ENCODE measurements around the gene CLINT1. TPM values are rescaled to one million over a fixed set of nuclear protein-coding genes. Genes with fewer than 3 reads are reported as not detected.

CLINT1 gene
- total RNA-seq, 1 donor from 2014 or later: 84.6 TPM

DNA sequence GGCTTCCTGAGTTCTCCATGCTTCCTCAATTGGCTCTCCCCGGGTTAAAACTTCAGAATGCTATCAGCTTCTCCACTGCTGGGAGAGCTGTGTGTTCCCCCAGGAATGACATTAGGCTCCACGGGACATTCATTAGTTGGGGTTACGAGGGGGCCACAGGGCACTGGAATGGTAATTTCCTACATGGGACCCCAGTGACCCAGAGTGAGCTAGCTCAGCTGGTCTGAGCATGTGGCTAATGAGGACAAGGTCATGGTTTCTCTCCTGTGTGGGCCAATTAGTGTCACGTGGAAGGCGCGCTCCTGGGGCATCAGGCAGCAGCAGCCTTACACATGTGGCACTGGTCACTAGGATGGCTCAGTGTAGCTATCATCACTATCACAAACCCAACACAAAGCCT, 94.4 kb downstream of the CLINT1 start:
- Histone ChIP-seq H3K27ac (no peak overlapping the region), H3K4me3 (no peak overlapping the region), H3K9me3 (no peaks in the 10 kb centered on the region), H3K36me3 (no peaks in the 10 kb centered on the region), H3K4me1 (no peaks in the 10 kb centered on the region), H3K27me3 (no peaks in the 10 kb centered on the region)
- no peak for DNase-seq
- intact Hi-C loops (cut with DNase I): no loop called here
- TF ChIP-seq, protein P1, sequence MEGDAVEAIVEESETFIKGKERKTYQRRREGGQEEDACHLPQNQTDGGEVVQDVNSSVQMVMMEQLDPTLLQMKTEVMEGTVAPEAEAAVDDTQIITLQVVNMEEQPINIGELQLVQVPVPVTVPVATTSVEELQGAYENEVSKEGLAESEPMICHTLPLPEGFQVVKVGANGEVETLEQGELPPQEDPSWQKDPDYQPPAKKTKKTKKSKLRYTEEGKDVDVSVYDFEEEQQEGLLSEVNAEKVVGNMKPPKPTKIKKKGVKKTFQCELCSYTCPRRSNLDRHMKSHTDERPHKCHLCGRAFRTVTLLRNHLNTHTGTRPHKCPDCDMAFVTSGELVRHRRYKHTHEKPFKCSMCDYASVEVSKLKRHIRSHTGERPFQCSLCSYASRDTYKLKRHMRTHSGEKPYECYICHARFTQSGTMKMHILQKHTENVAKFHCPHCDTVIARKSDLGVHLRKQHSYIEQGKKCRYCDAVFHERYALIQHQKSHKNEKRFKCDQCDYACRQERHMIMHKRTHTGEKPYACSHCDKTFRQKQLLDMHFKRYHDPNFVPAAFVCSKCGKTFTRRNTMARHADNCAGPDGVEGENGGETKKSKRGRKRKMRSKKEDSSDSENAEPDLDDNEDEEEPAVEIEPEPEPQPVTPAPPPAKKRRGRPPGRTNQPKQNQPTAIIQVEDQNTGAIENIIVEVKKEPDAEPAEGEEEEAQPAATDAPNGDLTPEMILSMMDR (IDR thresholded peaks at IDR 0.05): no peak
- ATAC-seq: no peak

DNA sequence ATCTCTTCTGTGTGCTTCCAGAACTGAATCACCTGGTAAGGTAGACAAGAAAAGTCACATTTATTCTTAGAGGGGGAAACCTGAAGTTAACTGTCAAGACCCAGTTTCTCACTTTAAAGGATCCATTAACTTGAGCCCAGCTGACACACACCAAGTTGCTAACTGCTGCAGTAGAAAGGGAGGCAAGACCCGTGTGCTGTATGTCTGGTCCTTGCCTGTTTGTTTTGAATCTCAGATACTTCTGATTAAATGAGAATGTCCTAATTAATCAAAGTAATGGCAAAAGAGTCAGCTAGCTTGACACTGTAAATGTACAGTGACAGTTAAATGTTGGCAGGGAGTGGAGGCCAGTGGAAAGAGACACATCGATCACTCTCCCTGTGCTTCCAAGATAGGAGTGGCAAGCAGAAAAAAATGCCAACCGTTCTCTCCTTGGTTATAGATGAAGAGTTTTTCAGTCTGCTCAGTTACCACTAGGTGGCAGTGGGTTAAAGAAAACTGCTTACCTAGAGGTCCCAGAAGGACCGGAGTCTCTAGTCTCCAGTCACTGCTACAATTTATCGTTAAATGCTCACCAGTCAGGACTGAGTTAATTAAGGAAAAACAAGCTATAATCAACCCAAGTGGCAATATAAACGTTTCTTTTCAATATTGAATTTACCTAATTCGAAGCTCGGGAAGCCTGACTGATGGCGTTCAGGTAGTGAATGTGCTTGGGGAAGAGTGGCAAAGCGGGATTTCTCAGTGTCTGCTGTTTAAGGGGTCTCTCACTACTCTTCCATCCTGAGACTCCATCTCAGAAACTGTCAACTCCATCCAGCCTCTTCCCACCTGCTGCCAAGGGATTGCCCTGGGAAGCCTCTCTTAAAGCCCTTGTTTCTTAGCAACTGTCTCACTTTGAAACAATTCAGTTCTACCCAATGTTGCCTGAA, 97.0 kb downstream of the CLINT1 start:
- no peak overlapping the region for H3K27ac ChIP-seq
- TF ChIP-seq, protein P1 (IDR thresholded peaks at IDR 0.05): peak; percentile 84
- no peaks in the 10 kb centered on the region for H3K36me3 ChIP-seq
- peak; percentile 93 for ATAC-seq
- H3K4me3 ChIP-seq: no peak overlapping the region
- no peaks in the 10 kb centered on the region for H3K9me3 ChIP-seq
- intact Hi-C loops (cut with DNase I): no loop called here
- DNase-seq: no peak
- H3K4me1 ChIP-seq: no peaks in the 10 kb centered on the region
- no peaks in the 10 kb centered on the region for H3K27me3 ChIP-seq

DNA sequence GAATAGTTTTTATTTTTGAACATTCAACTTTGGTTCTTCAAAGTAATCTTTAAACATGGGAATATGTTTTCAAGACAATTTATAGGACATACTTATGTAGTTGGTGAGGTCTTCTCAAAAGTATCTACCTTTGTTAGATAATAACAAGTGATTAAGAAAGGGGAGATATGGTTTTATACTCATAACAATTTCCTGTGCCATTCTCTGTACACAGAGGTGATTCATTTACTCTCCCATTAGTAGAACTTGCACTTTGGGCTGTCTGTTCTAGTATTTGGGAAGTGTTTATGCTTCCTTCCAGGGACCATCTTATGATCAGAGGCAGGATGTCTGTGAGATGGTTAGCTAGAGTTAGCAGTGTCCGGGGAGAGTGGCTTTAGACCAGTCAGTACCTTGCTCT, 100.2 kb downstream of the CLINT1 start:
- H3K4me1 ChIP-seq: no peaks in the 10 kb centered on the region
- no peak for DNase-seq
- H3K4me3 ChIP-seq: no peak overlapping the region
- TF ChIP-seq, protein P1 (IDR thresholded peaks at IDR 0.05): no peak
- H3K36me3 ChIP-seq: peaks cover 26% of the 10 kb centered on the region
- no peaks in the 10 kb centered on the region for H3K27me3 ChIP-seq
- no peaks in the 10 kb centered on the region for H3K9me3 ChIP-seq
- intact Hi-C loops (cut with DNase I): no loop called here
- ATAC-seq: no peak
- H3K27ac ChIP-seq: no peak overlapping the region

DNA sequence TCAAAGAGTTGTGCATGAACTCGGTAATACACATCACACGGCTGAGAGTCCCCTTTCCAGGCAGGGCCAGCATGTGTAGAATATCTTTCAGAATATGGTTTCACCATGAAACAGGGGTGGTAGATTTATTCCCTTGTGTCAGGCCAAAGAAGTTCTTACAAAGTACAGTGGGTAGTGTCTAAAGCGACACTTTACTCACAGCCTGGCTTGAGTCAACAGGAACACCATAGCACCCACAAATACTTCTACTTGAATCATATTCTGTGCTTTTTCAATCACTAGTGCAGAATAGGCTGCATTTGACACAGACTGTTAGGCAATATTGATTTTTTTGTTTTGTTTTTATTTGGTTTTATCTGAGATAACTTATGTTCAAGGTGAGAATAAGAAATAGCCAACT, 102.8 kb downstream of the CLINT1 start:
- H3K27ac ChIP-seq: no peak overlapping the region
- TF ChIP-seq, protein P1 (IDR thresholded peaks at IDR 0.05): no peak
- no peaks in the 10 kb centered on the region for H3K9me3 ChIP-seq
- no peaks in the 10 kb centered on the region for H3K27me3 ChIP-seq
- intact Hi-C loops (cut with DNase I): no loop called here
- H3K4me1 ChIP-seq: no peaks in the 10 kb centered on the region
- no peak overlapping the region for H3K4me3 ChIP-seq
- ATAC-seq (no peak), DNase-seq (no peak)
- H3K36me3 ChIP-seq: peaks cover 41% of the 10 kb centered on the region

DNA sequence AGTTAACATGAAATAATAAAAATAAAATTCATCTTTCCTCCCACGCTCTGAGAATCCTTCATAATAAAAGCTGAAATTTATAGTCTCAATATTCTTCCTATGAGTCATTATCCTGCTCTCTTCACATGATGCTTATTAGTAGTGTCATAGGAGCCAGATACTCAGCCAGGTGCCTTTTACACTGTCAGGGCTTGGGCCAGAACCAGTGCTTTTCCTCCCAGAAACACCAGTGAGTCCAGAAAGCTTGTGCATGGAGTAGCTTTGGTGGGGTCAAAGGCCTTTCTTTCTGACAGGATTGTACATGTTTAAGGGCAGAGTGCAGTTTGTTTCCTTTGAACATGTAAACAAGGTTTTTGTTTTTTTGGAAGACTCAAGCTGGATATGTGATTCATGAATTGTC, 108.6 kb downstream of the CLINT1 start:
- TF ChIP-seq, protein P1 (IDR thresholded peaks at IDR 0.05): no peak
- no peak overlapping the region for H3K27ac ChIP-seq
- peaks cover 2% of the 10 kb centered on the region for H3K4me1 ChIP-seq
- peaks cover 29% of the 10 kb centered on the region for H3K36me3 ChIP-seq
- no peaks in the 10 kb centered on the region for H3K9me3 ChIP-seq
- no peaks in the 10 kb centered on the region for H3K27me3 ChIP-seq
- DNase-seq (no peak), ATAC-seq (no peak)
- intact Hi-C loops (cut with DNase I): no loop called here
- no peak overlapping the region for H3K4me3 ChIP-seq

Measured in upper lobe of right lung (tissue), 1 donor.